GM12878 (cell line): ENCODE measurements around the gene ITGBL1. TPM values are rescaled to one million over a fixed set of nuclear protein-coding genes. Genes with fewer than 3 reads are reported as not detected.
"Not testable (repeated sequence)": the region's sequence is repeated elsewhere in the genome, so short reads cannot be mapped to it uniquely, and the experiment has no call there.

Experiments
- ATAC-seq: fragments of 200-7000 bp; cut with Tn5 transposase; 3 replicates; pipeline ENCODE4 v1.9.1; 2020; ENCODE audit warnings: mild to moderate bottlenecking, moderate library complexity
- BruUV-seq: library from RNA; stranded (reverse); fragments of 400-500 nt; replicated peaks from 2 replicates; lab custom pipeline; 2021; lab: Mats Ljungman, UMichigan
- CTCF ChIA-PET: fragments of 300-600 bp; sonication (Branson Sonifier 250); formaldehyde crosslinking; extraction: SDS; loops from one replicate; lab custom pipeline; 2021; ENCODE audit warnings: inconsistent platforms; lab: Yijun Ruan, JAX
- POLR2A ChIA-PET: fragments of 350-600 bp; formaldehyde crosslinking; extraction: SDS; loops from one replicate; lab custom pipeline; 2021; ENCODE audit warnings: inconsistent platforms; lab: Charles Lee
- RAD21 ChIA-PET: fragments of 300-600 bp; sonication (Branson Sonifier 250); formaldehyde crosslinking; loops from one replicate; lab custom pipeline; 2023; ENCODE audit warnings: antibody characterized with exemption; ENCODE audit not compliant: unreplicated experiment; lab: Charles Lee
- SMC1A ChIA-PET: fragments of 300-600 bp; sonication (Branson Sonifier 250); formaldehyde crosslinking; loops from one replicate; lab custom pipeline; 2023; ENCODE audit not compliant: unreplicated experiment, uncharacterized antibody; lab: Charles Lee
- DNase-seq: peaks from one replicate; pipeline ENCODE4 v3.0.0-alpha.2; 2011; ENCODE audit warnings: low read depth, low spot score
- FAIRE-seq: peaks from 3 replicates; lab custom pipeline; 2011; peaks lifted over from hg19 to GRCh38; lab: Jason Lieb, UNC
- H2AFZ ChIP-seq: 2 replicates; pipeline ENCODE4 v1.6.0; 2011; ENCODE audit warnings: low read depth, low read length, control low read depth; ENCODE audit not compliant: control insufficient read depth
- H3K27ac ChIP-seq: 2 replicates; pipeline ENCODE4 v1.5.1; 2011; ENCODE audit warnings: control low read depth; ENCODE audit not compliant: control insufficient read depth, insufficient read depth
- H3K27me3 ChIP-seq, 2 experiments: replicated peaks in 1 of 2; 2 replicates each; pipeline versions ENCODE4 v1.6.0 to v1.6.1; 2011; ENCODE audit warnings: low read length in 1 of 2; ENCODE audit not compliant: control insufficient read depth in 2 of 2, insufficient read depth in 2 of 2
- H3K36me3 ChIP-seq, 2 experiments: 2 replicates each; pipeline ENCODE4 v1.5.1; 2011; ENCODE audit warnings: low read length in 1 of 2; ENCODE audit not compliant: control insufficient read depth in 2 of 2, insufficient read depth in 2 of 2
- H3K4me1 ChIP-seq: 2 replicates; pipeline ENCODE4 v1.6.1; 2011; ENCODE audit warnings: mild to moderate bottlenecking, low read length, moderate library complexity, mixed read lengths; ENCODE audit not compliant: control insufficient read depth, insufficient read depth
- H3K4me2 ChIP-seq: 2 replicates; pipeline ENCODE4 v1.6.0; 2011; ENCODE audit warnings: control low read depth; ENCODE audit not compliant: control insufficient read depth, insufficient read depth
- H3K4me3 ChIP-seq: fragments of 200-600 bp; sonication (generic); 2 replicates; pipeline ENCODE4 v1.5.1; 2016
- H3K79me2 ChIP-seq: 2 replicates; pipeline ENCODE4 v1.6.0; 2011; ENCODE audit warnings: low read length; ENCODE audit not compliant: control insufficient read depth, insufficient read depth
- H3K9ac ChIP-seq: 2 replicates; pipeline ENCODE4 v1.8.0; 2011; ENCODE audit warnings: low read length, control low read depth, mixed read lengths; ENCODE audit not compliant: control insufficient read depth, insufficient read depth
- H3K9me3 ChIP-seq: replicated peaks from 3 replicates; pipeline ENCODE4 v1.5.1; 2011; ENCODE audit warnings: mild to moderate bottlenecking, low read length; ENCODE audit not compliant: control insufficient read depth, insufficient read depth
- H4K20me1 ChIP-seq: 2 replicates; pipeline ENCODE4 v1.6.0; 2011; ENCODE audit not compliant: control insufficient read depth, insufficient read depth
- ELK1 ChIP-seq: IDR thresholded peaks from 2 replicates; pipeline ENCODE4 v1.6.1; 2012; ENCODE audit warnings: low read depth, low read length, improper control_type of control experiment
- FOS ChIP-seq: IDR thresholded peaks from 3 replicates; pipeline ENCODE4 v1.6.1; 2011; ENCODE audit warnings: borderline replicate concordance; ENCODE audit not compliant: insufficient read length; ENCODE audit errors: extremely low read depth
- NBN ChIP-seq: fragments of 450-650 bp; IDR thresholded peaks from 2 replicates; pipeline ENCODE4 v1.6.1; 2016
- NR2C2 ChIP-seq: IDR thresholded peaks from 2 replicates; pipeline ENCODE4 v1.6.1; 2011; ENCODE audit warnings: borderline replicate concordance, low read depth; ENCODE audit not compliant: control insufficient read depth, insufficient read length
- RFX5 ChIP-seq: IDR thresholded peaks from 2 replicates; pipeline ENCODE4 v1.6.1; 2011; ENCODE audit warnings: low read depth, low read length, improper control_type of control experiment
- WGBS: methylation state at CpG from one replicate; pipeline ENCODE4 v1.1.6; 2016; ENCODE audit warnings: low lambda C conversion rate; ENCODE audit not compliant: insufficient replicate concordance, insufficient coverage; ENCODE audit errors: missing lambda C conversion rate; 5-methylcytosine and 5-hydroxymethylcytosine counted together
- in situ Hi-C: fragments of 300-500 bp; cut with MboI; formaldehyde crosslinking; loops from 9 replicates; pipeline ENCODE4 v1.14.3; 2018; ENCODE audit warnings: mixed read lengths
- intact Hi-C: fragments of 100-400 bp; cut with micrococcal nuclease; formaldehyde crosslinking; loops from one replicate; pipeline ENCODE4 v1.14.2; 2022; ENCODE audit not compliant: unreplicated experiment
- polyA plus RNA-seq, 11 experiments: library from polyadenylated mRNA; depleted of rRNA in 4 of 11; unstranded in 6 of 11; stranded (reverse) in 5 of 11; fragments of >200 nt; fragmentation: Nextera tagmentation in 4 of 11; fragmentation: Illumina TruSeq in 1 of 11; extraction: Ambion mirVana in 4 of 11; extraction: Trizol in 1 of 11; gene quantifications; 1 replicate in 1 of 11; 2 replicates in 10 of 11; pipeline versions ENCODE4 v1.2.1 to v1.2.3, GENCODE V29; 2011 to 2016; ENCODE audit warnings: inconsistent platforms in 2 of 11, missing spikeins in 2 of 11, low read depth in 1 of 11
- total RNA-seq, 4 experiments: library from RNA; depleted of rRNA in 3 of 4; stranded (reverse); fragments of >200 nt in 3 of 4; fragmentation: Illumina TruSeq in 1 of 4; extraction: Trizol in 1 of 4; gene quantifications; 2 replicates each; pipeline versions ENCODE4 v1.2.1 to v1.2.3, GENCODE V29; 2013 to 2021

Gene ITGBL1
- total and polyA plus RNA-seq, 10 of the 15 experiments (the other 5 are each of a cell fraction or from before 2014, with no cell fraction given): 0.17 to 2.8 (median 0.28) TPM; not detected in 3

- no peaks in the 10 kb centered on the region for H3K9me3 ChIP-seq
- no peak overlapping the region for H3K4me2 ChIP-seq
- CTCF ChIA-PET: interaction anchor here (1.3 kb wide), 1 partner anchor 221 kb away, joined by 5 read pairs; no protein-coding TSS in a partner anchor
- no peaks in the 10 kb centered on the region for H3K79me2 ChIP-seq
- no peaks in the 10 kb centered on the region for H3K27me3 ChIP-seq
- RAD21 ChIA-PET: no interaction called here
- TF ChIP-seq NBN (no peak), ELK1 (no peak), RFX5 (no peak), NR2C2 (no peak), FOS (no peak)
- H3K36me3 ChIP-seq: no peaks in the 10 kb centered on the region
- POLR2A ChIA-PET: no interaction called here
- no peak overlapping the region for H2AFZ ChIP-seq
- SMC1A ChIA-PET: interaction anchor here (0.6 to 1.7 kb wide), 5 partner anchors 11 to 90 kb away, joined by 3 to 7 read pairs (median 3); no protein-coding TSS in a partner anchor
- no peaks in the 10 kb centered on the region for H3K4me1 ChIP-seq
- no TSS peak for BruUV-seq
- no peak for FAIRE-seq
- DNase-seq: no peak
- in situ Hi-C loops: no loop called here
- H3K4me3 ChIP-seq: no peak overlapping the region
- no peak overlapping the region for H3K9ac ChIP-seq
- H3K27ac ChIP-seq: no peak overlapping the region
- intact Hi-C loops: no loop called here
- no peaks in the 10 kb centered on the region for H4K20me1 ChIP-seq
- ATAC-seq: peak; percentile 53
- WGBS: 0% methylated on average over 3 of the region's 3 CpGs
These were observed 83.6 kb downstream of the ITGBL1 start for GRCh38 chr13:101536079-101536478.

- H3K27me3 ChIP-seq, H2AFZ ChIP-seq, FAIRE-seq, in situ Hi-C loops, H3K27ac ChIP-seq, H3K79me2 ChIP-seq, BruUV-seq, H3K4me2 ChIP-seq, DNase-seq, POLR2A ChIA-PET, H4K20me1 ChIP-seq, H3K9ac ChIP-seq, RAD21 ChIA-PET, H3K9me3 ChIP-seq, H3K36me3 ChIP-seq, intact Hi-C loops, H3K4me3 ChIP-seq, H3K4me1 ChIP-seq, SMC1A ChIA-PET, ATAC-seq: not testable (repeated sequence)
- 61% methylated on average over 11 of the region's 11 CpGs for WGBS
- CTCF ChIA-PET: interaction anchor here (0.7 kb wide), 1 partner anchor 31 kb away, joined by 5 read pairs; no protein-coding TSS in a partner anchor
These were observed 92.1 kb downstream of the ITGBL1 start for GRCh38 chr13:101544544-101544943.
